Activated naive CD4-positive, alpha-beta T cell treated with anti-CD3 and anti-CD28 coated beads, Interleukin-2, amount 10 ng/mL, durations not matched to agents 7 days and 5 days (primary cell): ENCODE data around the gene MBNL2.

Experiments
- CTCF ChIA-PET: fragments of 350-600 bp; sonication (Branson Sonifier 250); formaldehyde crosslinking; loops from one replicate; lab custom pipeline; 2021; ENCODE audit warnings: antibody characterized with exemption; lab: Charles Lee
- DNase-seq: peaks from one replicate; pipeline ENCODE4 v3.0.0-alpha.2; 2020
- H3K27ac Mint-ChIP-seq: one replicate; pipeline ENCODE4 v1.8.0; 2021; ENCODE audit warnings: mild to moderate bottlenecking, moderate library complexity, mixed read lengths
- H3K27me3 Mint-ChIP-seq: one replicate; pipeline ENCODE4 v1.8.0; 2021; ENCODE audit warnings: mild to moderate bottlenecking, mixed read lengths
- H3K36me3 Mint-ChIP-seq: one replicate; pipeline ENCODE4 v1.8.0; 2021; ENCODE audit warnings: mixed read lengths
- H3K4me1 Mint-ChIP-seq: one replicate; pipeline ENCODE4 v1.8.0; 2021; ENCODE audit warnings: mixed read lengths
- H3K4me3 Mint-ChIP-seq: one replicate; pipeline ENCODE4 v1.8.0; 2021; ENCODE audit warnings: mild to moderate bottlenecking, moderate library complexity, mixed read lengths
- H3K9me3 Mint-ChIP-seq: one replicate; pipeline ENCODE4 v1.8.0; 2021; ENCODE audit warnings: mixed read lengths

Gene MBNL2

GRCh38 chr13:97307882-97308624, 85.9 kb downstream of the MBNL2 start:
- Mint-ChIP-seq H3K27me3 (no peaks in the 10 kb centered on the region), H3K27ac (no peak overlapping the region), H3K4me3 (no peak overlapping the region), H3K9me3 (peaks cover 2% of the 10 kb centered on the region), H3K36me3 (no peaks in the 10 kb centered on the region), H3K4me1 (no peaks in the 10 kb centered on the region)
- no peak for DNase-seq
- CTCF ChIA-PET: no interaction called here

DNA sequence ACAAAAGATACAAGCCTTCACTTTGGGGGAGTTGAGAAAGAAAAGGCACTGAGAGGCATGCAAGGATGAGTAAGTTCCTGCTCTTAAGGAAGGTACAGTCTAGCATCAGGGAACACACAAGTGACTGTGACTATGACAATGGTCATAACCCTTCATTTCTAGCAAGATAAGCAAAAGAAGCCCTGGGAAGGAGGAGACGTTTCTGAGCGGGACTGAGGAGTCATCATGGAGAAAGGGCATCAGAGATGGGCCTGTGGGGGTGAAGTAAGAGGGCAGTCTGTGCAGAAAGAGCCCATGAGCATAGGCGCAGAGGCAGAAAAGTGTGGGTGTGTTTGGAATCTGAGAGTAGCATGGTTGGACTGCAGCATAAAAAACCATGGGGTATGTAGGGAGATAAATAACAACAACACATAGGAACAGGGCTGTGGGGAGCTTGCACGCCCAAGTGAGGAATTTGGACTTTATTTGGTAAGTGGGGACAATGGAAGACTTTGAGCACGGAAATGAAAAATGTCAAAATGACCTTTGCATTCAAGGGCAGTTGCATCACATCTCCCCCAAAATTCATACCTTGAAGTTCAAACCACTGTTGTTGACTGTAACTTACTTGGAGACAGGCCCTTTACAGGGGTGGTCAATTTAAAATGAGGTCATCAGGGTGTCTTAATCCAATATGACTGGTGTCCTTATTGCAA, 86.7 kb downstream of the MBNL2 start:
- H3K27ac Mint-ChIP-seq: no peak overlapping the region
- CTCF ChIA-PET: no interaction called here
- no peaks in the 10 kb centered on the region for H3K27me3 Mint-ChIP-seq
- DNase-seq: no peak
- no peaks in the 10 kb centered on the region for H3K36me3 Mint-ChIP-seq
- H3K9me3 Mint-ChIP-seq: peaks cover 2% of the 10 kb centered on the region
- no peaks in the 10 kb centered on the region for H3K4me1 Mint-ChIP-seq
- H3K4me3 Mint-ChIP-seq: no peak overlapping the region

DNA sequence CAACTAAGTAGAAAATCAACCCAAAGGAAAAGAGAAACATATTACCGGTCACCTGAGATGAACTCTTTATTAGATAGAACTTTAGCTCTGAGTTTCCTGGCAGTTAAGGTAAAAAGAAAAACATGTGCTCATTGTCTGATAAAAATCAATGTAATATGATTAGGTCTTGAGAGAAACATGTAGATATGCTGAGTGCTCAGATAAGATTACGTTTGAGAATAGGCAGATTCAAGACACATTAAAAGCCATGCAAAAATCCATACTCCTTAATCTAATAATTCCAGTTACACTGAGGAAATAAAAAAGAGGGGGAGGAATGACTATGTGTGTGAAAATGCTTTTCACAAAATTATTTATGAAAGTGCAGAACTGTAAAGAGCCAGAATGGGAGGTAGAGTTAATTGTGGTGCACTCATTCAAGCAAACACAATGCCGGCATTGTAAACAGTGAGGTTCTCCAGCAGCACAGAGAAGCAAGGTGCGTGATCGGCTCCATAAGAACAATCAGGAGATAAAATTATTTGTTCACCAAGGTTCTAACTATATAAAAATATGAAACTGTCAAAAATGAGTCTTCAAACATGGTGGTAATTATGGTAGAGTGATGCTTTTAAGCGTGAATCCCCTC, 88.8 kb downstream of the MBNL2 start:
- no peak for DNase-seq
- H3K27ac Mint-ChIP-seq: no peak overlapping the region
- no peak overlapping the region for H3K4me3 Mint-ChIP-seq
- CTCF ChIA-PET: no interaction called here
- H3K9me3 Mint-ChIP-seq: peaks cover 2% of the 10 kb centered on the region
- H3K4me1 Mint-ChIP-seq: no peaks in the 10 kb centered on the region
- H3K27me3 Mint-ChIP-seq: no peaks in the 10 kb centered on the region
- no peaks in the 10 kb centered on the region for H3K36me3 Mint-ChIP-seq

- Mint-ChIP-seq H3K4me3 (no peak overlapping the region), H3K27ac (no peak overlapping the region), H3K36me3 (no peaks in the 10 kb centered on the region), H3K9me3 (peaks cover 2% of the 10 kb centered on the region), H3K27me3 (no peaks in the 10 kb centered on the region), H3K4me1 (no peaks in the 10 kb centered on the region)
- CTCF ChIA-PET: no interaction called here
- no peak for DNase-seq
Observed at GRCh38 chr13:97311956-97312355, 89.8 kb downstream of the MBNL2 start.

GRCh38 chr13:97313551-97314260, 91.6 kb downstream of the MBNL2 start:
- Mint-ChIP-seq H3K4me3 (no peak overlapping the region), H3K27ac (no peak overlapping the region), H3K9me3 (peaks cover under 1% of the 10 kb centered on the region), H3K36me3 (no peaks in the 10 kb centered on the region), H3K4me1 (no peaks in the 10 kb centered on the region), H3K27me3 (no peaks in the 10 kb centered on the region)
- DNase-seq: no peak
- CTCF ChIA-PET: no interaction called here

DNA sequence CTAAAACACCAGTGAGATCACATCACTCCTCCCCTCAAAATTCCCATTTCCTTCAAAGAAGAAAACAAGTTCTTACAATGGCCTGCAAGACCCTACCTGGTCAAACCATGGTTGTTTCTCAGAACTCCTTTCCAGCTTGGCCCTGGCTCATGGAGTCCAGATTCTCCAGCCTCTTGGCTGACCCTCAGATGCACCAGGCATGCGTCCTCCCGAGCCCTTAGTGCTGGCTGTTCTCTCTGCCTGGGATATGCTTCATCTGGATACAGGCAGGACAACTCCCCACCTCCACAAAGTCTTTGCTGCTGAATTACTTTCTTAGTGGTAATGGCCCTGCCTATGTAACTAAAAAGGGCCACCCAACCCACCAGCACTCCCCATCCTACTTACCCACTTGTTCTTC, 94.3 kb downstream of the MBNL2 start:
- Mint-ChIP-seq H3K9me3 (no peaks in the 10 kb centered on the region), H3K4me1 (no peaks in the 10 kb centered on the region), H3K27me3 (no peaks in the 10 kb centered on the region), H3K4me3 (no peak overlapping the region), H3K36me3 (no peaks in the 10 kb centered on the region), H3K27ac (no peak overlapping the region)
- no peak for DNase-seq
- CTCF ChIA-PET: no interaction called here

GRCh38 chr13:97317933-97318332, 95.8 kb downstream of the MBNL2 start:
- CTCF ChIA-PET: no interaction called here
- no peak overlapping the region for H3K27ac Mint-ChIP-seq

GRCh38 chr13:97318532-97318931, 96.4 kb downstream of the MBNL2 start:
- H3K4me3 Mint-ChIP-seq: no peak overlapping the region
- H3K27me3 Mint-ChIP-seq: no peaks in the 10 kb centered on the region
- CTCF ChIA-PET: no interaction called here
- no peak overlapping the region for H3K27ac Mint-ChIP-seq
- no peak for DNase-seq
- H3K9me3 Mint-ChIP-seq: no peaks in the 10 kb centered on the region
- no peaks in the 10 kb centered on the region for H3K4me1 Mint-ChIP-seq
- H3K36me3 Mint-ChIP-seq: no peaks in the 10 kb centered on the region

More at GRCh38 chr13:97317933-97318332, 95.8 kb downstream of the MBNL2 start:
- H3K9me3 Mint-ChIP-seq: no peaks in the 10 kb centered on the region
- H3K4me3 Mint-ChIP-seq: no peak overlapping the region
- H3K36me3 Mint-ChIP-seq: no peaks in the 10 kb centered on the region
- H3K4me1 Mint-ChIP-seq: no peaks in the 10 kb centered on the region
- H3K27me3 Mint-ChIP-seq: no peaks in the 10 kb centered on the region
- DNase-seq: no peak

DNA sequence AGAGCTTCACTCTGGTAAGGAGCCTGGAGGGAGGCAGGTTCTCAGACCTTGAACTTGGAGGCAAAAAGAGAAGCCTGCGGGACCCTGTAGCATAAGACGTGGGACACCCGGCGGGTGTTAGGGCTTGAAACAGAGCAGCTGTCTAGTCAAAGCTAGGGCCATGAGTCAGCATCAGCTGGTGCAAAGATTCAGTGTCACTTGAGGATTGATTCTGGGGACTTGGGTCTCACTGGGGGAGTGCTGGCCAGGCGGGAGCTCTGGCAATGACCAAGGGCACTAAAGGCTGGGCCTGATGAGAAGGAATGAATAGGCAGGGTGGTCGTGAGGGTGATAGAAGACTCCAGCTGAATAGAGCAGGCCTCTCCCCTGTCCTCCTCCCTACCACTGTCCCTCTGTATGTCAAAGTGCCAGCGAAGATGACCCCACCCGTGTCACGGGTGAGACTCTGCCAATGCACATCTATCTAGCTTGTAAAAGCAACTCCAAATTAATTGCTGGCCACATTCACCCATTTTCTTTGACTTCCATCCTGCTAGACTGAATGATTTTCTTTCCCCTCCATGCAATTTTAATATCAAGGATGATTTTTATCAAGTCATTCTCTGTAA, 97.1 kb downstream of the MBNL2 start:
- no peaks in the 10 kb centered on the region for H3K27me3 Mint-ChIP-seq
- no peak overlapping the region for H3K27ac Mint-ChIP-seq
- no peaks in the 10 kb centered on the region for H3K9me3 Mint-ChIP-seq
- H3K36me3 Mint-ChIP-seq: no peaks in the 10 kb centered on the region
- no peak overlapping the region for H3K4me3 Mint-ChIP-seq
- no peaks in the 10 kb centered on the region for H3K4me1 Mint-ChIP-seq
- DNase-seq: no peak
- CTCF ChIA-PET: no interaction called here

GRCh38 chr13:97321101-97321500, 99.0 kb downstream of the MBNL2 start:
- no peak for DNase-seq
- Mint-ChIP-seq H3K4me1 (no peaks in the 10 kb centered on the region), H3K4me3 (no peak overlapping the region), H3K27me3 (no peaks in the 10 kb centered on the region), H3K36me3 (no peaks in the 10 kb centered on the region), H3K9me3 (no peaks in the 10 kb centered on the region), H3K27ac (no peak overlapping the region)
- CTCF ChIA-PET: no interaction called here

GRCh38 chr13:97321616-97322321, 99.6 kb downstream of the MBNL2 start:
- H3K4me3 Mint-ChIP-seq: no peak overlapping the region
- H3K36me3 Mint-ChIP-seq: no peaks in the 10 kb centered on the region
- H3K9me3 Mint-ChIP-seq: no peaks in the 10 kb centered on the region
- no peak for DNase-seq
- no peaks in the 10 kb centered on the region for H3K4me1 Mint-ChIP-seq
- no peaks in the 10 kb centered on the region for H3K27me3 Mint-ChIP-seq
- no peak overlapping the region for H3K27ac Mint-ChIP-seq
- CTCF ChIA-PET: no interaction called here

DNA sequence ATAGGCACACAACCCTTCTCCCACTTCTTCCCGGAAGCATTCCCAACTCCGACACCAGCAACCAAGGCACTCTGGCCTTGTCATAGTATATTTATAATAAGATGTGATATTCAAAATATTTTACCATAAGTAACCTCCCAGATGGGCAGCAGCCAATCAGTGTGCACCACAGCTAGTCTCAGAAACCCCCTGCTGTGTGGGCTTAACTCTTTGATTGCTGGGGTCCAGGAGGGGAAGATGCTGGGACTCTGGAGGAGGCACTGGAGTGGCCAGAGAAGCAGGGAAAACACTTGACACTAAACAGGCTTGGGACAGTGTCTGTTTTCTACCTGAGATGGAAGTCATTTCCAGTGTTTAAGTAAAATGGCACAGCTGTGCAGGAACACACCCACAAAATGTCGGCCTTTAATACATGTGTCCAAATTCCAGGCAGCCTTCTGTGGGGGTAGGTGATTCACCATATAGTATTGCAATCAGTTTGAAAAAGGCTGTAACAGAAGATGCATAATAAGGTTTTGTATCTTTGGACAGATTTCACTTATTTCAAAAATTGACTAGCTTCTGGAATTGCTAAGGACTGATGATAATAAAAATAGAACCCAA, 100.7 kb downstream of the MBNL2 start:
- Mint-ChIP-seq H3K27ac (no peak overlapping the region), H3K9me3 (no peaks in the 10 kb centered on the region), H3K4me1 (no peaks in the 10 kb centered on the region), H3K36me3 (no peaks in the 10 kb centered on the region), H3K4me3 (no peak overlapping the region), H3K27me3 (no peaks in the 10 kb centered on the region)
- no peak for DNase-seq
- CTCF ChIA-PET: no interaction called here

DNA sequence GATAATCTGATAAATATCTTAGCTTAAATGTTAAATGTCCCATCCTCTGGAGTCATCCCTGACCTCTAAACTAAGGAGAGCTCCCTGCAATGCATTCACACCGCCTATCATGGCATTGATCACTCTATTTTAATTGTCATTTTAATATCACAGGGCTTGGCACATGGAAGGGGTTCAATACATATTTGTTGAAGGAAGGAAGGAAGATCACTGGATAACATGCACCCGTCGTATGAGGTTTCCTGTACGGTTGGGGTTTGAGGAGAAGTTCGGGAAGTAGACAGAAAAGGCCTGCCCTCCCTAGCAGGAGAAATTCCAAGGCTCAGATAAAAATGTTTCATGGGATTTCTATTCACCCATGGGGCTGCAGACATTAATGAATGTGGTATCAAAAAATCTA, 102.0 kb downstream of the MBNL2 start:
- H3K36me3 Mint-ChIP-seq: no peaks in the 10 kb centered on the region
- no peak overlapping the region for H3K4me3 Mint-ChIP-seq
- no peak overlapping the region for H3K27ac Mint-ChIP-seq
- H3K9me3 Mint-ChIP-seq: no peaks in the 10 kb centered on the region
- H3K27me3 Mint-ChIP-seq: no peaks in the 10 kb centered on the region
- DNase-seq: no peak
- H3K4me1 Mint-ChIP-seq: no peaks in the 10 kb centered on the region
- CTCF ChIA-PET: no interaction called here
